Thoracic aorta (tissue), 2 donors: Measurements from ENCODE around the gene RSPH1. TPM values are rescaled to one million over a fixed set of nuclear protein-coding genes. Genes with fewer than 3 reads are reported as not detected.

ENCODE experiments used
- ATAC-seq: fragments of 150-250 bp; one replicate; pipeline ENCODE4 v1.8.0; 2017; ENCODE audit warnings: low read depth; ENCODE audit not compliant: insufficient number of reproducible peaks, low FRiP score
- DNase-seq: peaks from one replicate; pipeline ENCODE4 v3.0.0-alpha.2; 2020; ENCODE audit warnings: low spot score
- H3K27ac ChIP-seq, 2 donors: fragments of 200-600 bp; sonication (generic); 1 replicate in 1 of 2; 2 replicates in 1 of 2; pipeline ENCODE4 v1.5.1; 2016; ENCODE audit warnings: mild to moderate bottlenecking in 2 of 2, moderate library complexity in 2 of 2
- H3K27me3 ChIP-seq: fragments of 200-600 bp; sonication (generic); replicated peaks from 2 replicates; pipeline ENCODE4 v1.6.0; 2016; ENCODE audit warnings: mild to moderate bottlenecking; ENCODE audit not compliant: insufficient read depth
- H3K36me3 ChIP-seq: fragments of 200-600 bp; sonication (generic); one replicate; pipeline ENCODE4 v1.5.1; 2016
- H3K4me1 ChIP-seq, 2 donors: fragments of 200-600 bp; sonication (generic); 1 replicate in 1 of 2; 2 replicates in 1 of 2; pipeline versions ENCODE4 v1.5.1 to v1.6.0; 2016; ENCODE audit warnings: low read depth in 2 of 2, mild to moderate bottlenecking in 1 of 2; ENCODE audit not compliant: control insufficient read depth in 1 of 2
- H3K4me3 ChIP-seq: fragments of 200-600 bp; sonication (generic); 2 replicates; pipeline ENCODE4 v1.5.1; 2016; ENCODE audit warnings: mild to moderate bottlenecking
- H3K9me3 ChIP-seq: fragments of 200-600 bp; sonication (generic); 2 replicates; pipeline ENCODE4 v1.5.1; 2016
- total RNA-seq, 2 donors: library from RNA; depleted of rRNA; stranded (reverse); fragments of >200 nt; gene quantifications; one replicate each; pipeline versions ENCODE4 v1.1.0 to v1.2.3, GENCODE V29; 2016
- TF ChIP-seq, protein P1 (sequence below): fragments of 200-600 bp; sonication (generic); IDR thresholded peaks from one replicate; pipeline ENCODE4 v1.5.1; 2019; ENCODE audit warnings: antibody characterized with exemption

RSPH1 gene
- total RNA-seq, 2 donors from 2014 or later: 0.27 TPM; not detected in 1

DNA sequence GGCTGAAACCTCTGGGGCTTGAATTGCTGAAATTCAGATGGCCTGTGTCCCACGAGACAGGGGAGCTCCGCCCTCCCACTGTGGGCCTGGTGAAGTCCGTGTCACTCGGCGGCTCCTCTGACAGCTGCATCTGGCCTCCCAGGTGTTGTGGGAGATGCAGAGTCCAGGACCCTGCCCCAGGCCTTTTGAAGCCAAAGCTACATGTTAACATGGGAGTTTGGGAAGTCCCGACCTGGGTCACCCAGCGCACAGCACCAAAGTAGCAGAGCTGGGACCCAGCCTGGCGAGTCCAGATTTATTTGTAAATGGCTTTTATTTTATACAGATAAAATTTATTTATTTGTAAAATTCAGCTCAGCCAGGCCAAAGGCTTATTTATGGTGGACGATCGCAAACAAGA is 46.6 kb upstream of the RSPH1 start:
- H3K9me3 ChIP-seq: no peaks in the 10 kb centered on the region
- no peak overlapping the region for H3K4me3 ChIP-seq
- no peak for ATAC-seq
- no peak for DNase-seq
- H3K4me1 ChIP-seq: no peaks in the 10 kb centered on the region
- H3K27ac ChIP-seq: no peak overlapping the region
- TF ChIP-seq, protein P1, sequence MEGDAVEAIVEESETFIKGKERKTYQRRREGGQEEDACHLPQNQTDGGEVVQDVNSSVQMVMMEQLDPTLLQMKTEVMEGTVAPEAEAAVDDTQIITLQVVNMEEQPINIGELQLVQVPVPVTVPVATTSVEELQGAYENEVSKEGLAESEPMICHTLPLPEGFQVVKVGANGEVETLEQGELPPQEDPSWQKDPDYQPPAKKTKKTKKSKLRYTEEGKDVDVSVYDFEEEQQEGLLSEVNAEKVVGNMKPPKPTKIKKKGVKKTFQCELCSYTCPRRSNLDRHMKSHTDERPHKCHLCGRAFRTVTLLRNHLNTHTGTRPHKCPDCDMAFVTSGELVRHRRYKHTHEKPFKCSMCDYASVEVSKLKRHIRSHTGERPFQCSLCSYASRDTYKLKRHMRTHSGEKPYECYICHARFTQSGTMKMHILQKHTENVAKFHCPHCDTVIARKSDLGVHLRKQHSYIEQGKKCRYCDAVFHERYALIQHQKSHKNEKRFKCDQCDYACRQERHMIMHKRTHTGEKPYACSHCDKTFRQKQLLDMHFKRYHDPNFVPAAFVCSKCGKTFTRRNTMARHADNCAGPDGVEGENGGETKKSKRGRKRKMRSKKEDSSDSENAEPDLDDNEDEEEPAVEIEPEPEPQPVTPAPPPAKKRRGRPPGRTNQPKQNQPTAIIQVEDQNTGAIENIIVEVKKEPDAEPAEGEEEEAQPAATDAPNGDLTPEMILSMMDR: no peak
- no peaks in the 10 kb centered on the region for H3K27me3 ChIP-seq
- H3K36me3 ChIP-seq: peaks cover 9% of the 10 kb centered on the region

DNA sequence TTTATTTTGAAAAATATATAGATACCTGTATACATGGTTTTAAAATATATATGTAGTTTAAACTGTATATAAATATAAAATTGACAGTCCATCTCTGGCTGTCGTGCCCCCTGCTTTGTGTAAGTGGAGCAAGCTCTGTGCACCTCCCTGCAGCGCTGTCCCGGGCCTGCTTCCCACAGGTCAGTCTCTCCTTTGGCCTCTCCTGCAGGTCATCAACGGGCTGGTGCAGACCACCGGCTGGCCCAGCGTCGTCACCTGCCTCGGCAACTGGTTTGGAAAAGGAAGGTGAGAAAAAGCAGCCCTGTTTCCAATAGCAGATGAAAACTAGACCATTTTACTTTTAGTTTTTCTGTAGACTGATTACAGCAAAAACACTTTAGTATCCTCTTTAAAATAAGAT is 46.2 kb upstream of the RSPH1 start:
- H3K27me3 ChIP-seq: no peaks in the 10 kb centered on the region
- H3K4me3 ChIP-seq: no peak overlapping the region
- TF ChIP-seq, protein P1: no peak
- ATAC-seq (no peak), DNase-seq (no peak)
- no peaks in the 10 kb centered on the region for H3K9me3 ChIP-seq
- no peaks in the 10 kb centered on the region for H3K4me1 ChIP-seq
- peaks cover 7% of the 10 kb centered on the region for H3K36me3 ChIP-seq
- H3K27ac ChIP-seq: no peak overlapping the region

DNA sequence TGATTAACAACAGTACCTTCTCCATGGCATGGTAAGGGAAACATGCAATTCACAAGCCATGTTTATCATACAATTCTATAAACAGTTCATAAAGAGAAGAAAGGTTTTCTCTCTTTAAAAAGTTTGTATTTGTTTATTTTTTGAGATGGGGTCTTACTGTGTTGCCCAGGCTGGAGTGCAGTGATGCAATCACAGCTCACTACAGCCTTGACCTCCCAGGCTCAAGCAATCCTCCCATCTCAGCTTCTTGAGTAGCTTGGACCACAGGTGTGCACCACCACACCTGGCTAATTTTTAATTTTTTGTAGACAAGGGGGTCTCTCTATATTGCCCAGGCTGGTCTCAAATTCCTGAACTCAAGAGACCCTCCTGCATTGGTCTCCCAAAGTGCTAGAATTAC is 45.6 kb upstream of the RSPH1 start:
- DNase-seq (no peak), ATAC-seq (no peak)
- Histone ChIP-seq H3K27me3 (no peaks in the 10 kb centered on the region), H3K9me3 (no peaks in the 10 kb centered on the region), H3K4me3 (no peak overlapping the region), H3K4me1 (no peaks in the 10 kb centered on the region), H3K36me3 (peaks cover 3% of the 10 kb centered on the region), H3K27ac (no peak overlapping the region)
- TF ChIP-seq, protein P1: no peak

DNA sequence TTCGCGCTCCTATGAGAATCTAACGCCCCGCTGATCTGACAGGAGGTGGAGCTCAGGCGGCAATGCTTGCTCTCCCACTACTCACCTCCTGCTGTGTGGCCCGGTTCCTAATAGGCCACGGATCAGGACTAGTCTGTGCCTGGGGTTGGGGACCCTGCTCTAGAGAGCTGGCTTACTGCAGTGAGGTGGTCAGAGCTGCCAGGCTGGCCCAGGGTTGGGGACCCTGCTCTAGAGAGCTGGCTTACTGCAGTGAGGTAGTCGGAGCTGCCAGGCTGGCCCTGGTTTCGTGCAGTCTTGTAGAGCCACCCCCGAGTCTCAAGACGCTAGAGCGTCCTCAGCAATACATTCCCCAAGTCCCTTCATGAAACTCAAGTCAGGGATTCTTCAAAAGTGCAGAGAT is 45.1 kb upstream of the RSPH1 start:
- no peaks in the 10 kb centered on the region for H3K9me3 ChIP-seq
- peaks cover 3% of the 10 kb centered on the region for H3K36me3 ChIP-seq
- ATAC-seq (no peak), DNase-seq (no peak)
- no peaks in the 10 kb centered on the region for H3K27me3 ChIP-seq
- no peak overlapping the region for H3K27ac ChIP-seq
- H3K4me3 ChIP-seq: no peak overlapping the region
- TF ChIP-seq, protein P1: no peak
- H3K4me1 ChIP-seq: no peaks in the 10 kb centered on the region

DNA sequence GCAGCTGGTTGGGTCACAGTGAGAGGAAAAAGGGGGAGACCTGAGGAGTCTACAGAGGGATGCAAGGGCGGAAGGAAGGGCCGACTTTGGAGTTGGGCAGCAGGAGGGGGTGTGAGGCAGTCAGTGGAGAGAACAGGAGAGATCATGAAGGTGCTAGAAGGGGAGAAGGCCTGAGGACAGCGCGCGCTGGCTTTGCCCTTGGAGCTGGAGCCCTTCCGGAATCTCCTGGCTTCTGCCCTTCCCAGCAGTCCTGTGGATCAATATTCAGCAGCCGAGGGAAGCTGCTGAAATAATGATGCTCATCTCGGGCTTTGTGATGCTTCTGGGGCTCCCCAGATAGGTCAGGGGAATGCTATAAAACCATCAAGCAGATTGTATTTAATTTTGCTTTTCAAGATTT is 44.4 kb upstream of the RSPH1 start:
- H3K4me1 ChIP-seq: no peaks in the 10 kb centered on the region
- H3K36me3 ChIP-seq: peaks cover 3% of the 10 kb centered on the region
- TF ChIP-seq, protein P1: no peak
- no peak overlapping the region for H3K4me3 ChIP-seq
- H3K27ac ChIP-seq: no peak overlapping the region
- H3K9me3 ChIP-seq: no peaks in the 10 kb centered on the region
- ATAC-seq: no peak
- no peak for DNase-seq
- no peaks in the 10 kb centered on the region for H3K27me3 ChIP-seq
